HG03064 (cell line): ENCODE data around the gene RPTOR.
"Not testable (repeated sequence)": the region's sequence is repeated elsewhere in the genome, so short reads cannot be mapped to it uniquely, and the experiment has no call there.

ENCODE experiments used
- ATAC-seq: cut with Tn5 transposase; IDR thresholded peaks from one replicate; pipeline ENCODE4 v1.9.1; 2021; ENCODE audit warnings: low read depth; ENCODE audit not compliant: unreplicated experiment

Gene RPTOR

DNA sequence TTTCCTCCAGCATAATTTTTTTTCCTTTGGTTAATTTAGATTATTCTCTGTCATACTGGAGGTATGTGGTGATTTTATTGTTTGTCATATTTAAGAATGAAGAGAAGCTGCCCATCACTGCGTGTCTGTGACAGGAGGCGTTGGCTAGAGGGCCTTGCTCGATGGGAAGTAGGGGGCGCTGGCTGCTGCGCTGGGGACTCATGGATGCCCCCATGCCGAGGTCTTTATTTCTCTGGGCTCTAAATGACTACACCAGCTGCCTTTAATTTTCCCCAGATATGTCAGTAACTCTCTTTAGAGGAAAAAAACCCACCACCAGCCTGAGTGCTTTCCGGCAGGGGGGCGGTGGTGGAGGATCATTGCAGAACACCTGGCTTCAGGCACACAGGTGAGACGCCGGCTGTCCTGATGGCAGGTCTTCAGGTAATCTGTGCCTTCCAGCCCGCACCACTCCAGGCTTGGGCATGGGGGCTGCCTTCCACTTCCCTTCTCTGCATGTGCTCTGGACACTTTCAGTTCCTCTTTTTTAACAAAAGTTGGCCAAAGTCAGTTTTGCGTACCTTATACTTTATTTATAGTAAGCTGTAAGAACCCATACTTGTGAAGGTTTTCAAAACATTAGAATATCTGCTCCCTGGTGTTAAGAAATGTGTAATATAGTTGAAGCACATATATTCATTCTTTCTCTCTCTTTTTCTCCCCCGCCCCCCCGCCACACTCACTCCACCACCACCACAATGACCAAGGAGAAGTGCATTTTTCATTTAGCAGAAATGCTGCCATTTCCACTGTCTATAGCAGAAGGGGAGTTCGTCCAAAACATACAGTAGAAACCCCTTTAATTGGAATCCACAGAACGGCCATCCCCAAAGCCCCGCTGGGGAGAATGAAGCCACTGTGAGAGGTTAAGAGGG lies 192.7 kb downstream of the RPTOR start:
- ATAC-seq, result peak; percentile 61

DNA sequence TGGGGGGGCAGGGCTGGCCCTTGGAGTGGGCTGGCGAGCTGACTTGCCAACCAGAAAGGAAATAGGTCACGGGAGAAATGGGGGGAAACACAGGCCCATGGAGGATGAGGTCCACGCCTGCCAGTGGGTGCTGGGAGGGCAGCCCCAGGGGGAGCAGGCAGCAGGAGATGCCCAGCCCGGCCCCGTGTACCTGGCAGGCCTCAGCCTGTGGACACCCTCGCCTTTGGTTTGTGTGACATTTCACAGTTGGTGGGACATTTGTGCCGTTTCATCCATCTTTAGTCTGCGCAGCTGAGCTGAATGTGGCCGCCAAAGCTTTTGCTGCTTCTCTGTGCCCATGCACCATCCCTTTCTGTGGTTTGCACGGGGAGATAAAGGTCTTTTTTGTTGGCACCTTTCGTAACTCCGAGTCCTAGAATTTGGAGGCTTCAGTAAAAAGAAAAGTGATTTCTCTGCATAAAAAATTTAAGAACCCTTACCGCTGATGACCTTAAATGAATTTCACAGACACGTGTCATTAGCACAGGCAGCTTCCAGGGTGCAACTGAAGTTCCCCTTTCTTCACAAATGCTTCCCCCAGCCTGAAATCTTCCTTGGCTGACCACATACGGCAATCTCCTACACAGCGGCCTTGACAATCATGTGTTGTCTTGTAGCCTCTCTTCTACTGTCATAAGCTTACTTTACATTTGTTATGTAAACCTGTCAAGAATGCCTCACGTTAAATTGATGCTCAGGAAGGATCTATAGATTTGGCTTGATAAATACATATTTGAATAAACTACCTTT lies 193.6 kb downstream of the RPTOR start:
- ATAC-seq, result no peak

DNA sequence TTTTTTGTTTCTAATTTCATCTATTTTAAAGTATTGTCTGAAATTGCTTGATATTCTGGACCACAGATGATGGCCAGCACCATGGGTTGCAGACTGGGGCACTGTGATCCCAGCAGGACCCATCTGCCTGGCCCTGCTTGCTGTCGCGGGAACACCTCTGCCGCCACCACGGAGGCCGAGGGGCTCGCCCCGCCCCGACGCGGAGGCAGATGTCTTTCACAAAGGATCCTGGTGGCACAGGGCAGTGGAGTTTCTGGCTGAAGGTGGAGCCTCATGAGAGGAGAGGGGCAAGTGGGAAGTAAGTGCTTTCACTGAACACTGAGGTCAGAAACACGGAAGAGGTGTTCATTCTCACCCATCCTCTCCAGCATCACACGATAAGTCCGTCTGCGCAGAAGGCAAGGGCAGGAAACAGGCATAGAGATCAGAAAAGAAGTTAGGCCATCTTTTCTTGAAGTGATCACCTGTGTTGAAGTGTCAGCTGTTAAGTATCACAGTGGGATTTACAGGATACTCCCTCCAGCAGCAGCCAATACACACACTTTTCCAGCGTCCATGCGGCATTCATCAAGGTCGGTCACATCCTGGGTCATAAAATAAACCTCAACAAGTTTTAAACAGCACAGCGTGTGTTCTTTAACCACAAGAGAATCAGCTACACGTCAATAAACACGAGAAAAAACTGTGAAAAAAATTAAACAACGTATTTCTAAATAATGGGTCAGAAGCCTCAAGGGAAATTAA lies 194.5 kb downstream of the RPTOR start:
- ATAC-seq, result no peak

DNA sequence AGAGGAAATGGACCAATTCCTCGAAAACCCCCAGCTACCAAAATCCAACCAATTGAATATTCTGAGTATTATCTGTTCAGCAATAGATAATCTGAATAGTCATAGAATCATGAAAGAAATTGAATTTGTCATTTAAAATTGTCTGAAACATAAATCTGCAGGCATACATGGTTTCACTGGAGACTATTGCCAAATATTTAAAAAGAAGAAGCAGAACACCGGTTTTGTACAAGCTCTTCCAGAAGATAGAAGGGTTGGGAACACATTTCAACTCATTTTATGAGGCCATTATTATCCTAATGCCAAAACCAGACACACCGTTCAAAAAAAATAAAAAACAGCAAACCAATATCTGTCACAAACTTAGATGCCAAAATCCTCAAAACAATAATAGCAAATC lies 195.5 kb downstream of the RPTOR start:
- ATAC-seq, result no peak

DNA sequence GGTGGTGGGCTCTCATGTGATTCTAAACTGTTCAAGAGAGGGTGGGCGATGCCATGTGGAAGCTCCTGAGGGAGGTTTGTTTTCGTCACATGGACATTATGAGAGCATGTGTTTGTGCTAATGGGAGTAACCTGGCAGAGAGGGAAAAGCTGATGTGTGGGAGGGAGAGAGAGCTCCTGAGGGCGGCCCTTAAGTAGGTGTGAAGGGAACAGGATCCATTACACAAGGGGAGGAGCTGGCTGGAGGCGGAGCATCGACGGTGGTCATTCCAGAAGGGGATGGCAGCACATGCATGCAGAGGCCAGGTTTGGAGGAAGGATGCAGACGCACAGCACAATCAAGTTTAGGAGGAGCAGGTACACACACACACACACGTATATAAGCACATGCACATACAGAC lies 197.5 kb downstream of the RPTOR start:
- ATAC-seq, result no peak

DNA sequence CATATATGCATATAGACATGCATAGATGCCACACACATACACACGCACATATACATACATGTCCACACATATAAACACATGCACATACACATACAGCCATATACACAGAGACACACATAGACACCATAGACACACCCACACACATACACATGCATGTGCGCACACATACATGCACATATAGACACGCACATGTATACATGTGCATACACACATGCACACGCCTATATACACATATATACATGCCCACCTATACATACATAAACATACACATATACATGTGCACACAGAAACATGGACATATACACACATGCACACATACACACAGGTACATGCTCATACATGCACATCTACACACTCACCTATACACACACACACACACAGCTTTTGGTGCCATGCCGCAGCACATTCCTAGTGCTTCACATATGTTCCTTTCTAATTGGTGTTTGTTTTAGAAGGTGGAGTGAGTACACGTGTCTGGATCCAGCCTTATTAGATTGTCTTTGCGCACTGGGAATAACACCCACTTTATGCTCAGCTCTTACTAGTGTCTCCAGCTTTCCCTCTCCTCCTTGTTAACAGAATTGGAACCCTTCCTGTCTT lies 198.0 kb downstream of the RPTOR start:
- ATAC-seq, result no peak

DNA sequence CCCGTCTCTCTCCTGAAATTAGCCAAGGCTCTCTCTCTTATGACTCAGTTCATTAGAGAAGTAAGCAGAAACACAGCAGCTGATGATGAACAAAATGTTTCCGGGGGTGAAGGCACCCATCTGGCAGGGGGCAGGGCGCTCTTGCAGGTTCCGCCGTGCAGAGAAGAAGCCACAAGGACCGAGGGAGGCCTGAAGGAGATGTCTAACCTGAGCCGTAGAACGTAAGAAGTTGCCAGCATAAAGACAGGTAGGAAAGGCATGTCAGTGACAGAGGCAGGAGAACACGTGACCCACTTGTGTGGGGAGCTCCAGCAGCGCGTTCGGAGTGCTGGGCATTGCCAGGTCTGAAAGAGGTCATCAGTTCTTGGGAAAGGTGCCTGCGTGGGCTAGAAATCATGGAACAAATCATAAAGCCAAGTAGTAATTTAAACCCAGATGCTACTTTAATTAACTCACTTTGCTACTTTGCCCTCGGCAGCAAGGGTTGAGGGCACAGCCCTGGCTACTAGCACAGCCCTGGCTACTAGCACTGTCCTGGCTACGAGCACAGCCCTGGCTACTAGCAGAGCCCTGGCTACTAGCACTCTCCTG lies 198.6 kb downstream of the RPTOR start:
- no peak for ATAC-seq

DNA sequence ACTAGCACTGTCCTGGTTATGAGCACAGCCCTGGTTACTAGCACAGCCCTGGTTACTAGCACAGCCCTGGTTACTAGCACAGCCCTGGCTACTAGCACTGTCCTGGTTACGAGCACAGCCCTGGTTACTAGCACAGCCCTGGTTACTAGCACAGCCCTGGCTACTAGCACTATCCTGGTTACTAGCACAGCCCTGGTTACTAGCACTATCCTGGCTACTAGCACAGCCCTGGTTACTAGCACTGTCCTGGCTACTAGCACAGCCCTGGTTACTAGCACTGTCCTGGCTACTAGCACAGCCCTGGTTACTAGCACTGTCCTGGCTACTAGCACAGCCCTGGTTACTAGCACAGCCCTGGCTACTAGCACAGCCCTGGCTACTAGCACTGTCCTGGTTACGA lies 199.3 kb downstream of the RPTOR start:
- not testable (repeated sequence) for ATAC-seq

DNA sequence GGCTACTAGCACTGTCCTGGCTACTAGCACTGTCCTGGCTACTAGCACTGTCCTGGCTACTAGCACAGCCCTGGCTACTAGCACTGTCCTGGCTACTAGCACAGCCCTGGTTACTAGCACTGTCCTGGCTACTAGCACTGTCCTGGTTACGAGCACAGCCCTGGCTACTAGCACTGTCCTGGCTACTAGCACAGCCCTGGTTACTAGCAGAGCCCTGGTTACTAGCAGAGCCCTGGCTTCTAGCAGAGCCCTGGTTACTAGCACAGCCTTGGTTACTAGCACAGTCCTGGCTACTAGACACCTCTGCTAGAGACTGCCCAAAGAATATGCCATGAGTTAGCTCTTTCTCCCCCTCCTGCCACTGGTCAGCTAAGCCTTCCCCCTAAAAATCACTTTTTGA lies 200.1 kb downstream of the RPTOR start:
- ATAC-seq, result not testable (repeated sequence)

DNA sequence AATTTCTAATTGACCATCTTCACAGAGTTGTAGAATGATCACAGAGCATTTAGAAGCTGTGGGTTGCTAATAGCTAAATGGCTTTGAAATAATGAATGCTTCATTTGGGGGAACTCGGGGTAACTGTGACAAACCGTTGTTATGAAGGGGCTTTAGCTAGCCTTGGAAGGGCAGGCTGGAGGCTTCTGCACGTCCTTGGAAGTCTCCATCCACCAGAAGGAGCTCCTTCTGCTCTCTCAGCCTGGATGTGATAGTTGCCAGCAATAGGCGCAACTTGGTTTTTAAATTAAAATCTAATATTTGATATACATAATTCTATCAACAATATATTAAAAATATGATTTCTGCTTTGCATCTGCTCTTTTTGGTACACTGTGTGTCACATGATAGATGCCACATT lies 200.5 kb downstream of the RPTOR start:
- no peak for ATAC-seq

DNA sequence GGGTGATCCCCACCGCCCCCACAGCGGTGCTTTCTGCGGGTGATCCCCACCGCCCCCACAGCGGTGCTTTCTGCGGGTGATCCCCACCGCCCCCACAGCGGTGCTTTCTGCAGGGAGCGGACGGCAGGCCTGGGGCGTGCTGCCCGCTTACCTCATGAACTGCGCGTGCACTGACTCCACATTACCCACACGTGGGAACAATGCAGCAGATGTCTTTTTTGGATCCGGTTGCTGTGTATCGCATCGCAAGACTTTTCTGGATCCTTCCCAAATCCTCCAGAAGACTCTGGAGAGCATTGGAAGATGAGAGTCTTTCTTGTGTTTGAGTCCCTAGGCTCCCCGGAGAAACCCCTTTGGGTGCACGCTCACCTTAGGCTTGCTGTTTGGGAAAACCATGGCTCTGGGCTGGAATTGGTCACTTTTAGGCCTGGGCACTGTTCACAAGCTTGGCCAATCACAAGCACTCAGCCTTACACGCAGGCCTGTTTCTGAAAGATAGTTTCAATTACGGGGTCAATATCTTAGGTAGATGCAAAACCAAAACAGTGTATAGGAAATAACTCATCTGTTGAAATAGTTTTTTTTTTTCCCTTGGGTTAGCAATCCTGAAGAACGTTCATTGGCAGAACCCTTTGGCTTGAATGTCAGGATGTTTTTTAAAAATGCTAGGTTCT lies 201.8 kb downstream of the RPTOR start:
- ATAC-seq, result no peak

DNA sequence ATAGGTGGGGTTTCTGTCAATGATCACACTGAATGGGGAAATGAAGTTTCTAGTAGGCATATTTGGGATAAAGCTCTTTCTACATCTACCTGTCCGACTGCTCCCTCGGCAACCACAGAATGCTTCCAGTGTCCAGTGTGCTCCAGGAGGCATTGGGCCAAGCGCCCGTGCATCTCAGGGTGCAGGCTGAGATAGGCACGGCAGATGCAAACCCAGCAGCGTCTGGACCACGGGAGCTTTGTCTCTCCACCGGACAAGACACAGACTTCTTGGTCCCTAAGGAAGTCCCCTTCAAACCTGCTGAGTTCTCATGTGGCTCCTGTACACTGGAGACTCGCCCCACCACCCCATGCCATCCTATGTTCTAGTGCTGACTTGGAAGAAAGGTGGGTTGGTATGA lies 202.8 kb downstream of the RPTOR start:
- no peak for ATAC-seq

DNA sequence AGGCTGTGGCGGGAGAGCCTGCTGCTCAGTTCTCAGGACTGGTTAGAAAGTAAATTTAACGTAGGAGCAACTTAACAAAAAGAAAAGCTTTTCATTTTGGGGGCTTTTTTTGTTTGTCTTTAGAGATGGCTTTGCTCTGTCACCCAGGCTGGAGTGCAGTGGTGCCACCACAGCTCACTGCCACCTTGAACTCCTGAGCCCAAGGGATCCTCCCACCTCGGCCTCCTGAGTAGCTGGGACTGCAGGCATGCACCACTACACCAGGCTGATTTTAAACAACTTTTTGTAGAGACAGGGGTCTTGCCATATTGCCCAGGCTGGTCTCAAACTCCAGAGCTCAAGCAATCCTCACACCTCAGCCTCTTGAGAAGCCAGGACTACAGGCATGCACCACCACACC lies 205.0 kb downstream of the RPTOR start:
- no peak for ATAC-seq

DNA sequence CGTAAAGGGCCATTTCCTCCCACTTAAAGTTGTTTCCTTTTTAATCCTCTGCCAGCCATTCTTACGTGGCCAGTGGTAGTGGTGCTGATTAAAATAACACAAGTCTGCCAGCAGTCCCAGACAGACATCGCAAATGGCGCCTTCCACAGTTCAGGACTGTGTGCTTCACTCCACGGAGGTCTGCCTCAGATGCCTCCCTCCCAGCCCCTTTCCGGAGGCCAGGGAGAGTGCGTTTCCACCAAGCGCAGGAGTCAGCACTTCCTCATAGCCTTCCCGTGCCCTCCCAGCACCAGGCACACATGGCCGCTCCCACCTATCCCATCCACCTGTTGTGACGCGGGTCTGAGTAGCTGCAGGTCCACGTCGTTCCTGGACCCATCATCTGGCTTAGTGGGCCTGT lies 205.6 kb downstream of the RPTOR start:
- no peak for ATAC-seq

DNA sequence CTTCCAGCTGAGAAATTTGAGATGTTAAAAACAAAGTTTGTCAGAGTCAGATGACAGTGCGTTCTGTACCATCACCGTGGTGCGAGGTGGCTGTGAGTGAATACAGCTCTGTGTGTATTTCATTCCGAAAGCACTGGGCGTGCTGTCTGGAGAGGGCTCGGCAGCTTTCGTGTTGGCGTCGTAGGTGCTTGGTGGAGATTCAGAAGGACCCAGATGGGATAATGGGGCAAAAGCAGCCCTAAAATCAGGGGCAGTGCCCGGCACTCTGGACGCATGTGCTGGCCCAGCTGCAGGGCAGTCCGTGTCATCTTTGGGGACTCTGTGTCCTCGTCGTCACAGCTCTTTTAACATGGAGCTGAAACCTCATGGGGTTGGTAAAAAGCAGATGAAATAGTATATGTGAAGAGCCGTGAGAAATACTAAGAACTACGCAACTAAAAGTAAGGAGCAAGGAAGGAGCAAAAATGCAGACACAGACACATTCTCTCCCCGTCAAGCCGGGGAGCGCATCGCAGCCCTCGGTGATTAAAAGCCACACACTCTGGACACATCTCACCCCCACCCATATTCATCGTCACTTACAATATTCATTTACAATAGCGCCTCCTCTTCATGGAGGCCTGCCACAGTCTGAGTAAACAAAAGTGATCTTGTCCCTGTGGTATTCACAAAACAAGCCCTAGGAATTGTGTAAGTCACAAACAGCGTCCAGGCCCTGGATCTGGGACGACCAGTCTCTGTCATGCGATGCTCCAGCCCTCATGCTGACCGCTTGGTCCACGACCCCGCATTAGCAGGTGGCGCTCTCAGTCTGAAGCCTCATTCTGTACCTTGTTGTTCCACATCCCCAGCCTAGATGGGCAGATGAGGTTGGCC lies 206.7 kb downstream of the RPTOR start:
- ATAC-seq, result no peak

DNA sequence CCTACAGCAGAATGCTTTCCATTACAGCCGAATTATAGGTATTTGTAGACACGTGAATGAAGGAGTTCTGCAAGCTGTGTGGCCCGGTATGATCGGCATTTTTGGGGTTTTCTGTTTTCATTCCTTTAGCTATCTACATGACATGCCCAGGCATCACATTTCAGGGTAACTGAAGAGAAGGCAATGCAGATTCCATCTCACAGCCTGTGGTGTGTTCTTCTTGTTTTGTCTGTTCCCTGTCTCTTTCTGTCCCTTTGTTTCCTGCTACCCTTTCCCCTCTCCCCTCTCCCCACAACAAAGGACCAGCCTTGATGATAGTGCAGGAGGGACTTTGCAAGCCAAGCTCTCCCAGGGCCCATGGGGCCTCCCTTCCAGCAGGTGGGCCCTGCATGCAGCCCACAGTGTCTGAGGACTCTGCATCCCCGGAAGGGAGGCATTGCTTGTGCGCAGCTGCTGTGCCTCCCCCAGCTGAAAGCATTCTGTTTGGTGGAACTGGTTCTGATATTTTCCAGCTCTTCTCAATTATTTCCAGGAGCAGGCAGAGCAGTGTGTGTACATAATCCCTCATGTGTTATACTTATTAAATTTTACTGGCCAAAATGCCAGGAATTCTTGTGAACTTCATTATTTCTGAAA lies 207.4 kb downstream of the RPTOR start:
- ATAC-seq, result no peak

DNA sequence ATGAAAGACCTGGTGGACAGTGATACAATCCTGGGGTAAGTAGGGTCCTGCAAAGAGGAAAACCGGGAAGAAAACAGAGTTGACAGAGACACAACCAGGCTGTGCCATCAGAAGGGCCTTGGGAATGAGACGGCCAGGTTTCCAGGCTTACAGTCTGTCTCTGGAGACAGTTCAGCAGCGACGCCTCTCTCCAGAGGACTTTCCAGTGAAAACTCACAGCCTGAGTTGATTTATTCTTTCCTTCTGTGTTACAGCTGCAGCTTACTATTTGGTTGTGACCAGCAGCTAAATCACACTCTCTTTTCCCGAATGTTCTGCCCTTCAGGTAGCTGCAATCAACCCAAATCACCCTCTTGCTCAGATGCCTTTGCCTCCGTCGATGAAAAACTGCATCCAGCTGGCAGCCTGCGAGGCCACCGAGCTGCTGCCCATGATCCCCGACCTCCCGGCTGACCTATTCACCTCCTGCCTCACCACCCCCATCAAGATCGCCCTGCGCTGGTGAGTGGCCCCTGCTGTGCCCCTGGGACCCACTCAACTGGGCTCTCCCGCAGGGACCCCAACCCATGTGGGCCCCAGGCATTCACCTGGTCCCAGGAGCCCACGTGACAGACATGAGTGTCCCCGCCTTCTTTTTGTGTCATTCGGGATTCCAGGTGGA lies 209.2 kb downstream of the RPTOR start:
- no peak for ATAC-seq

DNA sequence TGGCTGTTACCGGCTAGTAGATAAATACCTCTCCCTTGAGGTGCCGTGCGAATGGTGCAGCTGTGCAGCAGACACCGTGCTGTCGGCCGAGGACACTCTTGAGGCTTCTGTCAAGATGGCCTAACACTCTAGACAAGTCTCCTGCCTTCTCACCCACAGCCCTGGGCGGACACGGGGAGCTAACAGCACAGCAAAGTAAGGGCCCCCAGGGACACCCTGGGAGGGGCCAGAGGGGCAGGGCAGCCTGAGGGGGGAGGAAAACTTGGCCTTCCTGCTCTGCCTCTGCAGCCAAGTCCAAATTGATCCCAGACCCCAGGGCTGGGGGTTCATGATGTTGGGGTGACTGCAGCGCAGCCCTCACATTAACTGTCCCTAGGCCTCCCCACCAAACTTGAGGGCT lies 210.2 kb downstream of the RPTOR start:
- no peak for ATAC-seq
